ENCODE data around the gene STXBP5.

GRCh38 chr6:147384737-147385710, 180.8 kb downstream of the STXBP5 start:
- no peak for TF ChIP-seq CTCF (IDR thresholded peaks at IDR 0.05; ENCODE audit: low read depth, low read length)
- TF ChIP-seq POLR2A (IDR thresholded peaks at IDR 0.05; ENCODE audit: extremely low read depth, insufficient read length) = no peak
